ENCODE results near the gene ADAMTSL3. TPM values are rescaled to one million over a fixed set of nuclear protein-coding genes. Genes with fewer than 3 reads are reported as not detected.
A peak's percentile ranks its signal among the peaks of the same experiment; 100 is the strongest.

Gene ADAMTSL3
- total RNA-seq, 1 donor from 2014 or later, result 2.4 TPM

GRCh38 chr15:83869341-83869740 lies 215.4 kb downstream of the ADAMTSL3 start:
- Mint-ChIP-seq H3K36me3 (ENCODE audit: low read depth, unreplicated experiment) (no peaks in the 10 kb centered on the region), H3K27me3 (ENCODE audit: low read depth, unreplicated experiment) (no peaks in the 10 kb centered on the region), H3K4me1 (ENCODE audit: low read depth, unreplicated experiment) (peaks cover 27% of the 10 kb centered on the region), H3K27ac (ENCODE audit: unreplicated experiment) (peak overlapping the region; percentile 44), H3K9me3 (ENCODE audit: unreplicated experiment) (no peaks in the 10 kb centered on the region), H3K4me3 (ENCODE audit: unreplicated experiment) (no peak overlapping the region)
- no peak overlapping the region for H3K4me2 ChIP-seq (ENCODE audit: low read length)
- no peaks in the 10 kb centered on the region for H3K9me3 ChIP-seq (ENCODE audit: insufficient read depth, low read depth, low read length)
- H3K79me2 ChIP-seq (ENCODE audit: insufficient read depth, low read length), result no peaks in the 10 kb centered on the region
- H3K27me3 ChIP-seq (ENCODE audit: insufficient read depth, low read length), result no peaks in the 10 kb centered on the region
- H3K4me1 ChIP-seq (ENCODE audit: insufficient read depth, low read length), result peaks cover 11% of the 10 kb centered on the region
- no peak overlapping the region for H3K4me3 ChIP-seq (ENCODE audit: insufficient read depth, low read depth, low read length)
- no peak overlapping the region for H3K27ac ChIP-seq (ENCODE audit: low read depth, low read length)
- no peak for DNase-seq (ENCODE audit: low read depth)
- H3K9ac ChIP-seq (ENCODE audit: low read length), result no peak overlapping the region
- no peaks in the 10 kb centered on the region for H4K20me1 ChIP-seq (ENCODE audit: insufficient read depth, low read length)
- no peak overlapping the region for H2AFZ ChIP-seq (ENCODE audit: low read depth, low read length)
- TF ChIP-seq CTCF (IDR thresholded peaks at IDR 0.05; ENCODE audit: insufficient read depth, low read depth, low read length) (no peak), EZH2 (IDR thresholded peaks at IDR 0.05; ENCODE audit: insufficient read depth, low read length) (no peak)
- FAIRE-seq, result no peak
- no peaks in the 10 kb centered on the region for H3K36me3 ChIP-seq (ENCODE audit: insufficient read depth, low read length)

GRCh38 chr15:83871808-83872559 lies 218.1 kb downstream of the ADAMTSL3 start:
- peak overlapping the region; percentile 65 for H3K4me2 ChIP-seq (ENCODE audit: low read length)
- H3K79me2 ChIP-seq (ENCODE audit: insufficient read depth, low read length), result no peaks in the 10 kb centered on the region
- H3K27ac ChIP-seq (ENCODE audit: low read depth, low read length), result peak overlapping the region; percentile 43
- H4K20me1 ChIP-seq (ENCODE audit: insufficient read depth, low read length), result no peaks in the 10 kb centered on the region
- H2AFZ ChIP-seq (ENCODE audit: low read depth, low read length), result no peak overlapping the region
- no peaks in the 10 kb centered on the region for H3K36me3 ChIP-seq (ENCODE audit: insufficient read depth, low read length)
- no peaks in the 10 kb centered on the region for H3K27me3 ChIP-seq (ENCODE audit: insufficient read depth, low read length)
- peaks cover 11% of the 10 kb centered on the region for H3K4me1 ChIP-seq (ENCODE audit: insufficient read depth, low read length)
- DNase-seq (ENCODE audit: low read depth) (peak; percentile 81), FAIRE-seq (peak; percentile 73)
- Mint-ChIP-seq H3K9me3 (ENCODE audit: unreplicated experiment) (no peaks in the 10 kb centered on the region), H3K4me3 (ENCODE audit: unreplicated experiment) (no peak overlapping the region), H3K4me1 (ENCODE audit: low read depth, unreplicated experiment) (peaks cover 27% of the 10 kb centered on the region), H3K27me3 (ENCODE audit: low read depth, unreplicated experiment) (no peaks in the 10 kb centered on the region), H3K36me3 (ENCODE audit: low read depth, unreplicated experiment) (no peaks in the 10 kb centered on the region), H3K27ac (ENCODE audit: unreplicated experiment) (peak overlapping the region; percentile 79)
- H3K9me3 ChIP-seq (ENCODE audit: insufficient read depth, low read depth, low read length), result no peaks in the 10 kb centered on the region
- TF ChIP-seq EZH2 (IDR thresholded peaks at IDR 0.05; ENCODE audit: insufficient read depth, low read length) (no peak), CTCF (IDR thresholded peaks at IDR 0.05; ENCODE audit: insufficient read depth, low read depth, low read length) (no peak)
- H3K4me3 ChIP-seq (ENCODE audit: insufficient read depth, low read depth, low read length), result no peak overlapping the region
- peak overlapping the region; percentile 30 for H3K9ac ChIP-seq (ENCODE audit: low read length)

- H3K27ac ChIP-seq (ENCODE audit: low read depth, low read length), result no peak overlapping the region
- DNase-seq (ENCODE audit: low read depth) (peak; percentile 20), FAIRE-seq (no peak)
- H3K9ac ChIP-seq (ENCODE audit: low read length), result no peak overlapping the region
- H3K4me1 ChIP-seq (ENCODE audit: insufficient read depth, low read length), result peaks cover 11% of the 10 kb centered on the region
- no peak overlapping the region for H2AFZ ChIP-seq (ENCODE audit: low read depth, low read length)
- no peak overlapping the region for H3K4me3 ChIP-seq (ENCODE audit: insufficient read depth, low read depth, low read length)
- Mint-ChIP-seq H3K9me3 (ENCODE audit: unreplicated experiment) (no peaks in the 10 kb centered on the region), H3K4me3 (ENCODE audit: unreplicated experiment) (no peak overlapping the region), H3K4me1 (ENCODE audit: low read depth, unreplicated experiment) (peaks cover 24% of the 10 kb centered on the region), H3K36me3 (ENCODE audit: low read depth, unreplicated experiment) (no peaks in the 10 kb centered on the region), H3K27ac (ENCODE audit: unreplicated experiment) (no peak overlapping the region), H3K27me3 (ENCODE audit: low read depth, unreplicated experiment) (no peaks in the 10 kb centered on the region)
- TF ChIP-seq CTCF (IDR thresholded peaks at IDR 0.05; ENCODE audit: insufficient read depth, low read depth, low read length), result no peak
- TF ChIP-seq EZH2 (IDR thresholded peaks at IDR 0.05; ENCODE audit: insufficient read depth, low read length), result no peak
- H4K20me1 ChIP-seq (ENCODE audit: insufficient read depth, low read length), result no peaks in the 10 kb centered on the region
- H3K36me3 ChIP-seq (ENCODE audit: insufficient read depth, low read length), result no peaks in the 10 kb centered on the region
- H3K4me2 ChIP-seq (ENCODE audit: low read length), result no peak overlapping the region
- no peaks in the 10 kb centered on the region for H3K9me3 ChIP-seq (ENCODE audit: insufficient read depth, low read depth, low read length)
- no peaks in the 10 kb centered on the region for H3K27me3 ChIP-seq (ENCODE audit: insufficient read depth, low read length)
- H3K79me2 ChIP-seq (ENCODE audit: insufficient read depth, low read length), result no peaks in the 10 kb centered on the region
These were observed 220.0 kb downstream of the ADAMTSL3 start for GRCh38 chr15:83873966-83874365.

Data from astrocyte (in vitro differentiated cells and primary cell).